22Rv1 (cell line): ENCODE data around the gene ASIC3.

ENCODE experiments used
- ZFX ChIP-seq: fragments of 450-650 bp; IDR thresholded peaks from 2 replicates; pipeline ENCODE4 v1.6.1; 2017; ENCODE audit warnings: antibody characterized with exemption, borderline replicate concordance
- TF ChIP-seq, protein P1 (sequence below): fragments of 450-650 bp; IDR thresholded peaks from 2 replicates; pipeline ENCODE4 v1.5.1; 2017; ENCODE audit warnings: mild to moderate bottlenecking

DNA sequence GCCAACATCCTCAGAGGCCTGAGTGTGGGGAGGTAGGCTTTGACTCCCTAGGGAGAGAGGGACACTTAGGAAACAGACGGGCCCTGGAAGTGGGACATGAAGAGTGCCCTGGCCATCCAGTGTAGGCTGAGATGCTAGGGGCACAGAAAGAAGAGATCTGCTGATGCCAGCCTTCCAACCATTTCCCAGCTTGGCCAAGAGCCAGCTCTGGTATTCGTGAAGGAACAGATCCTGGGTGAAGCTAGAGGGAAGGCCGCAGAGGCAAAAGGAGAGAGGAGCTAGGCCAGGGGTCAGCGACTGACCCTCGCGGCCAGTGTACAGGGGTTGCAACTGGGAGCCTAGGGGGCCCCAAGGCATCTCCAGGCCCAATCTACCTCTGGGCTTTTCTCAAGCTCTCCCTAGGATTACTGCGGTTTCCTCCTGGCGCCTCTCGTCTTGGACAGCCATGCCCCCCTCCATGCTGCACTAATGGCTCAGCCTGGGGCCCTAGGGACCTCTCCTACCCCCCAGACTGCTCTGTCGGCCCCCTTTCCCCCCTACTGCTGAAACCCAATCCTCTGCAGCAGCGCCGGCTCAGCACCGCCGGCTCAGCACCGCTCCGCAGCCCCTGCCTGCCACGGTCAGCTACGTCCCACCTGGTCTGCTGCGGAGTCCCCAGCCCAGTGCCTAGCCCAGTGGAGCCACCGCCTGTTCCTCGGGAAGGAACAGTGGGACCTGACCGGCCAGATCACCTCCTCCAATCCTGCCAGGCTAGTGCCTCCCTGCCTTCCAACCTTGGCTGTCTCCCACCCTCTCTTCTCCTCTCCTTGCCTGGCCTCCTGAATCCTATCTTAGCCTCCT, at the start of gene ASIC3:
- TF ChIP-seq, protein P1, sequence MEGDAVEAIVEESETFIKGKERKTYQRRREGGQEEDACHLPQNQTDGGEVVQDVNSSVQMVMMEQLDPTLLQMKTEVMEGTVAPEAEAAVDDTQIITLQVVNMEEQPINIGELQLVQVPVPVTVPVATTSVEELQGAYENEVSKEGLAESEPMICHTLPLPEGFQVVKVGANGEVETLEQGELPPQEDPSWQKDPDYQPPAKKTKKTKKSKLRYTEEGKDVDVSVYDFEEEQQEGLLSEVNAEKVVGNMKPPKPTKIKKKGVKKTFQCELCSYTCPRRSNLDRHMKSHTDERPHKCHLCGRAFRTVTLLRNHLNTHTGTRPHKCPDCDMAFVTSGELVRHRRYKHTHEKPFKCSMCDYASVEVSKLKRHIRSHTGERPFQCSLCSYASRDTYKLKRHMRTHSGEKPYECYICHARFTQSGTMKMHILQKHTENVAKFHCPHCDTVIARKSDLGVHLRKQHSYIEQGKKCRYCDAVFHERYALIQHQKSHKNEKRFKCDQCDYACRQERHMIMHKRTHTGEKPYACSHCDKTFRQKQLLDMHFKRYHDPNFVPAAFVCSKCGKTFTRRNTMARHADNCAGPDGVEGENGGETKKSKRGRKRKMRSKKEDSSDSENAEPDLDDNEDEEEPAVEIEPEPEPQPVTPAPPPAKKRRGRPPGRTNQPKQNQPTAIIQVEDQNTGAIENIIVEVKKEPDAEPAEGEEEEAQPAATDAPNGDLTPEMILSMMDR = no peak
- no peak for TF ChIP-seq ZFX
